K562 (cell line): ENCODE measurements around the gene SLC10A2. TPM values are rescaled to one million over a fixed set of nuclear protein-coding genes. Genes with fewer than 3 reads are reported as not detected.

Experiments used
- ATAC-seq: fragments of 200-7000 bp; cut with Tn5 transposase; 3 replicates; pipeline ENCODE4 v1.9.1; 2020; ENCODE audit warnings: moderate library complexity
- BruUV-seq: library from RNA; stranded (reverse); fragments of 400-500 nt; replicated peaks from 2 replicates; lab custom pipeline; 2021; lab: Mats Ljungman, UMichigan
- CTCF ChIA-PET: fragments of 300-600 bp; formaldehyde crosslinking; extraction: SDS; loops from one replicate; lab custom pipeline; 2021; ENCODE audit warnings: low intra/inter-chr PET ratio; lab: Yijun Ruan, JAX
- POLR2A ChIA-PET: fragments of 300-600, 350-650 bp; sonication (Branson Sonifier 250); formaldehyde crosslinking; extraction: SDS; loops from one replicate; lab custom pipeline; 2021; ENCODE audit warnings: antibody characterized with exemption, inconsistent platforms; lab: Yijun Ruan, JAX
- DNase-seq, 4 experiments: peaks; one replicate each; pipeline versions ENCODE4 v3.0.0 to v3.0.0-alpha.2; 2011 to 2018; ENCODE audit warnings: low spot score in 3 of 4, mixed read lengths in 3 of 4; ENCODE audit errors: extremely low read depth in 1 of 4
- FAIRE-seq: peaks from 2 replicates; lab custom pipeline; 2011; peaks lifted over from hg19 to GRCh38; lab: Jason Lieb, UNC
- H2AFZ ChIP-seq: 2 replicates; pipeline ENCODE4 v1.6.0; 2011; ENCODE audit warnings: low read depth, low read length, control low read depth, inconsistent platforms
- H3K27ac ChIP-seq: fragments of 200-600 bp; 3 replicates; pipeline ENCODE4 v1.8.0; 2011; ENCODE audit warnings: low read depth, mild to moderate bottlenecking, control low read depth, inconsistent platforms, low read length, moderate library complexity, mixed read lengths; ENCODE audit errors: extremely low read depth
- H3K27me3 ChIP-seq, 2 experiments: fragments of 300-600 bp in 1 of 2; 2 replicates in 1 of 2; 3 replicates in 1 of 2; pipeline versions ENCODE4 v1.6.0 to v1.8.0; 2011; ENCODE audit warnings: inconsistent platforms in 2 of 2, low read length in 2 of 2, mild to moderate bottlenecking in 1 of 2, mixed read lengths in 1 of 2, moderate library complexity in 1 of 2; ENCODE audit not compliant: control insufficient read depth in 2 of 2, insufficient read depth in 2 of 2
- H3K36me3 ChIP-seq: fragments of 300-600 bp; 3 replicates; pipeline ENCODE4 v1.8.0; 2011; ENCODE audit warnings: mild to moderate bottlenecking, low read length, inconsistent platforms; ENCODE audit not compliant: control insufficient read depth, insufficient read depth
- H3K4me1 ChIP-seq, 2 experiments: fragments of 200-600 bp in 1 of 2; replicated peaks in 1 of 2; 2 replicates in 1 of 2; 3 replicates in 1 of 2; pipeline versions ENCODE4 v1.5.1 to v1.8.0; 2011; ENCODE audit warnings: inconsistent platforms in 2 of 2, low read length in 2 of 2, mild to moderate bottlenecking in 1 of 2, mixed read lengths in 1 of 2, moderate library complexity in 1 of 2; ENCODE audit not compliant: control insufficient read depth in 2 of 2, insufficient read depth in 2 of 2
- H3K4me2 ChIP-seq: 2 replicates; pipeline ENCODE4 v1.6.1; 2011; ENCODE audit warnings: low read length, control low read depth, inconsistent platforms, mixed read lengths; ENCODE audit not compliant: insufficient read depth
- H3K4me3 ChIP-seq: fragments of 200-600 bp; sonication (generic), shearing (Covaris generic); 2 replicates; pipeline ENCODE4 v1.5.1; 2016; ENCODE audit warnings: control low read depth, inconsistent platforms
- H3K79me2 ChIP-seq: fragments of 200-600 bp; 3 replicates; pipeline ENCODE4 v1.8.0; 2011; ENCODE audit warnings: low read length, inconsistent platforms; ENCODE audit not compliant: control insufficient read depth, insufficient read depth
- H3K9ac ChIP-seq, 2 experiments: 2 replicates each; pipeline versions ENCODE4 v1.6.0 to v1.6.1; 2011; ENCODE audit warnings: low read depth in 2 of 2, low read length in 2 of 2, control low read depth in 1 of 2, inconsistent platforms in 1 of 2, mild to moderate bottlenecking in 1 of 2, mixed read lengths in 1 of 2; ENCODE audit not compliant: insufficient read depth in 1 of 2
- H3K9me1 ChIP-seq: one replicate; pipeline ENCODE4 v1.6.0; 2011; ENCODE audit warnings: inconsistent platforms, mild to moderate bottlenecking, low read length, moderate library complexity; ENCODE audit not compliant: control insufficient read depth, insufficient read depth
- H3K9me3 ChIP-seq: replicated peaks from 2 replicates; pipeline ENCODE4 v1.5.1; 2011; ENCODE audit warnings: low read depth, low read length, inconsistent platforms; ENCODE audit not compliant: control insufficient read depth, insufficient read depth
- H4K20me1 ChIP-seq: replicated peaks from 2 replicates; pipeline ENCODE4 v1.6.1; 2011; ENCODE audit warnings: low read length, inconsistent platforms, mixed read lengths; ENCODE audit not compliant: control insufficient read depth, insufficient read depth
- ELF1 ChIP-seq: fragments of 200-800 bp; sonication (Bioruptor generic); IDR thresholded peaks from 2 replicates; pipeline ENCODE4 v1.6.1; 2016; ENCODE audit warnings: missing genetic modification characterization, missing compliant biosample characterization
- RFX1 ChIP-seq: fragments of 450-650 bp; IDR thresholded peaks from 2 replicates; pipeline ENCODE4 v1.6.1; 2016; ENCODE audit warnings: mild to moderate bottlenecking, moderate library complexity
- ZNF740 ChIP-seq, 3 experiments: fragments of 200-800 bp in 1 of 3; sonication (Bioruptor generic) in 1 of 3; sonication (generic) in 1 of 3; formaldehyde crosslinking in 1 of 3; IDR thresholded peaks; 2 replicates each; pipeline versions ENCODE4 v1.6.1 to v1.8.0; 2016 to 2022; ENCODE audit warnings: mild to moderate bottlenecking in 2 of 3, missing compliant biosample characterization in 2 of 3, missing genetic modification characterization in 2 of 3, missing genetic modification reagents in 1 of 3
- WGBS: fragments of 100-300 bp; shearing (Covaris generic); methylation state at CpG from one replicate; pipeline ENCODE4 v1.1.6; 2016; ENCODE audit warnings: low coverage, mixed read lengths; ENCODE audit not compliant: insufficient coverage; ENCODE audit errors: missing lambda C conversion rate; 5-methylcytosine and 5-hydroxymethylcytosine counted together
- in situ Hi-C: fragments of 300-500 bp; cut with MboI; formaldehyde crosslinking; loops from 4 replicates; pipeline ENCODE4 v1.15.0; 2018; ENCODE audit warnings: inconsistent platforms, mixed read lengths
- intact Hi-C: fragments of 100-400 bp; cut with micrococcal nuclease; formaldehyde crosslinking; loops from 2 replicates; pipeline ENCODE4 v1.14.2; 2022
- polyA plus RNA-seq, 8 experiments: library from polyadenylated mRNA; depleted of rRNA in 4 of 8; stranded (reverse) in 5 of 8; unstranded in 3 of 8; fragments of >200 nt; fragmentation: Nextera tagmentation in 2 of 8; fragmentation: Illumina TruSeq in 1 of 8; extraction: Ambion mirVana in 2 of 8; extraction: Trizol in 1 of 8; gene quantifications; 2 replicates each; pipeline versions ENCODE4 v1.2.1 to v1.2.3, GENCODE V29; 2011 to 2014; ENCODE audit warnings: inconsistent platforms in 1 of 8, missing spikeins in 1 of 8
- total RNA-seq, 7 experiments: library from RNA; depleted of rRNA in 6 of 7; stranded (reverse); fragments of >200 nt in 6 of 7; fragmentation: Illumina TruSeq in 2 of 7; extraction: Trizol in 2 of 7; gene quantifications; 2 replicates each; pipeline versions ENCODE4 v1.2.1 to v1.2.3, GENCODE V29; 2011 to 2021; ENCODE audit warnings: low replicate concordance in 1 of 7

SLC10A2 gene
- total and polyA plus RNA-seq, 9 of the 15 experiments (the other 6 are each of a cell fraction or from before 2014, with no cell fraction given): not detected

- Histone ChIP-seq H3K27ac (no peak overlapping the region), H3K9me3 (no peaks in the 10 kb centered on the region), H3K27me3 (no peaks in the 10 kb centered on the region), H2AFZ (no peak overlapping the region), H3K4me2 (no peak overlapping the region), H3K9ac (no peak overlapping the region), H4K20me1 (no peaks in the 10 kb centered on the region), H3K4me3 (no peak overlapping the region), H3K9me1 (no peaks in the 10 kb centered on the region), H3K79me2 (no peaks in the 10 kb centered on the region), H3K36me3 (no peaks in the 10 kb centered on the region), H3K4me1 (no peaks in the 10 kb centered on the region)
- no TSS peak for BruUV-seq
- ChIA-PET CTCF (no interaction called here), POLR2A (no interaction called here)
- no peak for DNase-seq
- in situ Hi-C loops: no loop called here
- ATAC-seq: no peak
- TF ChIP-seq ZNF740 (CRISPR knock-in tag; IDR thresholded peaks at IDR 0.05) (no peak), ZNF740 (tag; IDR thresholded peaks at IDR 0.05) (no peak)
- TF ChIP-seq, all 486 proteins: peak for 0
- intact Hi-C loops: no loop called here
- no peak for FAIRE-seq
- WGBS: 1% methylated on average over 7 of the region's 7 CpGs
Observed at GRCh38 chr13:103067751-103068555, 1.7 kb upstream of the SLC10A2 start.

DNA sequence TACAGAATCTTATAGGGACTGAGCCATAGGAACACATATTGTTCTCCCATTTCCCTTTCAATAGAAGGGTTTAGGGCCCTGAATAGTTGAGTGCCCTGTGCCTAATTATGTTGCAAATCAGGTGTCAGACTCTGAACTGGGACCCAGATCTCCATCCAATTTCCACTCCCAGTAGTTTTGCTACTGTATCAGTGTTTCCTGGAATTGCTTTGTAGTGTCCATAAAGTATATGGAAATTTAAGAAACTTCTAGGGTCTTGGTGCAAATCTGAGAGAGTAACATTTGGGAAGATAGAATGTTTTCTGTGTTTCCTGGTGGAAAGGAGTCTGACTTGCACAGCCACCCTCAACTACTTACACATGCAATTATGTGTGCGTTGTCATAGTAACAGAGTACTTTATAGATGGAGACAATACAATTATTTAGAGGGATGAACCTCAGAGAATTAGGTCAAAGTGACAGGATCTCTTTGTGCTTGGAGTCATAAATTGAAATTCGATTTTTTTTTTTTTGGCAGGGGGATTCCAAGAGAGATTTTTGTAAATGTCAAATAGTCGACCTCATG lies 646 bp upstream of the SLC10A2 start:
- BruUV-seq: no TSS peak
- intact Hi-C loops (no loop called here), in situ Hi-C loops (no loop called here)
- 0% methylated on average over 2 of the region's 3 CpGs for WGBS
- Histone ChIP-seq H3K9me1 (no peaks in the 10 kb centered on the region), H3K36me3 (no peaks in the 10 kb centered on the region), H3K9ac (no peak overlapping the region), H3K27me3 (no peaks in the 10 kb centered on the region), H3K4me3 (no peak overlapping the region), H3K4me2 (no peak overlapping the region), H3K9me3 (no peaks in the 10 kb centered on the region), H3K27ac (no peak overlapping the region), H3K79me2 (no peaks in the 10 kb centered on the region)
- ATAC-seq: no peak
- POLR2A ChIA-PET: no interaction called here
- CTCF ChIA-PET: no interaction called here
- DNase-seq: no peak
- no peak for FAIRE-seq
- TF ChIP-seq ELF1 (tag): no peak
- peak; percentile 41 for TF ChIP-seq RFX1
- TF ChIP-seq, all 486 proteins: peak for 1
- H3K4me1 ChIP-seq: no peaks in the 10 kb centered on the region
- no peaks in the 10 kb centered on the region for H4K20me1 ChIP-seq
- no peak overlapping the region for H2AFZ ChIP-seq
